Neural cell (in vitro differentiated cells): ENCODE results near the gene GTF2I. TPM values are rescaled to one million over a fixed set of nuclear protein-coding genes. Genes with fewer than 3 reads are reported as not detected.
A peak's percentile ranks its signal among the peaks of the same experiment; 100 is the strongest.
"Not testable (repeated sequence)": the region's sequence is repeated elsewhere in the genome, so short reads cannot be mapped to it uniquely, and the experiment has no call there.

Source experiments
- H2AFZ ChIP-seq: fragments of 200-600, 300-800 bp; sonication (generic), shearing (Covaris generic); 2 replicates; pipeline ENCODE4 v1.6.0; 2014; ENCODE audit warnings: low read depth, mild to moderate bottlenecking, antibody characterized with exemption, low read length, moderate library complexity
- H3F3A ChIP-seq: fragments of 200-600 bp; shearing (Covaris generic); 2 replicates; pipeline ENCODE4 v1.6.1; 2016; ENCODE audit warnings: mild to moderate bottlenecking, moderate library complexity, mixed read lengths, antibody characterized with exemption, low read length; ENCODE audit not compliant: insufficient read depth, poor library complexity, severe bottlenecking
- H3K27ac ChIP-seq: fragments of 200-600, 300-800 bp; sonication (generic), shearing (Covaris generic); 2 replicates; pipeline ENCODE4 v1.5.1; 2014; ENCODE audit warnings: mild to moderate bottlenecking, low read length, moderate library complexity
- H3K27me3 ChIP-seq: fragments of 300-800, 200-600 bp; sonication (generic), shearing (Covaris generic); 2 replicates; pipeline ENCODE4 v1.6.0; 2014; ENCODE audit warnings: mild to moderate bottlenecking, low read depth, low read length, moderate library complexity; ENCODE audit not compliant: insufficient read depth
- H3K36me3 ChIP-seq: fragments of 300-800, 200-600 bp; sonication (generic), shearing (Covaris generic); 2 replicates; pipeline ENCODE4 v1.5.1; 2014; ENCODE audit warnings: mild to moderate bottlenecking, antibody characterized with exemption, low read length, moderate library complexity; ENCODE audit not compliant: insufficient read depth
- H3K4me2 ChIP-seq: fragments of 300-800, 200-600 bp; sonication (generic), shearing (Covaris generic); 2 replicates; pipeline ENCODE4 v1.6.0; 2014; ENCODE audit warnings: mild to moderate bottlenecking, low read length
- H3K4me3 ChIP-seq: fragments of 300-800, 200-600 bp; sonication (generic), shearing (Covaris generic); 2 replicates; pipeline ENCODE4 v1.5.1; 2014; ENCODE audit warnings: mild to moderate bottlenecking, low read length, moderate library complexity
- H3K79me2 ChIP-seq: fragments of 200-600 bp; shearing (Covaris generic); replicated peaks from 2 replicates; pipeline ENCODE4 v1.6.0; 2014; ENCODE audit warnings: mild to moderate bottlenecking, low read length, moderate library complexity; ENCODE audit not compliant: insufficient read depth
- H3K9ac ChIP-seq: fragments of 300-800, 200-600 bp; sonication (generic), shearing (Covaris generic); 2 replicates; pipeline ENCODE4 v1.6.1; 2016; ENCODE audit warnings: mild to moderate bottlenecking, low read length, mixed read lengths
- H3K9me2 ChIP-seq: fragments of 200-600 bp; shearing (Covaris generic); 2 replicates; pipeline ENCODE4 v1.6.1; 2016; ENCODE audit warnings: mild to moderate bottlenecking, low read length, mixed read lengths; ENCODE audit not compliant: insufficient read depth
- H3K9me3 ChIP-seq: fragments of 200-600, 300-800 bp; sonication (generic), shearing (Covaris generic); 2 replicates; pipeline ENCODE4 v1.6.1; 2016; ENCODE audit warnings: mild to moderate bottlenecking, mixed run types, low read length, moderate library complexity, mixed read lengths
- H4K20me1 ChIP-seq: fragments of 200-600 bp; shearing (Covaris generic); 2 replicates; pipeline ENCODE4 v1.6.1; 2016; ENCODE audit warnings: mild to moderate bottlenecking, mixed run types; ENCODE audit not compliant: insufficient read depth
- polyA plus RNA-seq: library from polyadenylated mRNA; depleted of rRNA; stranded (reverse); fragments of >200 nt; gene quantifications from 2 replicates; pipeline ENCODE4 v1.2.3, GENCODE V29; 2014

GTF2I gene
- polyA plus RNA-seq, 1 donor from 2014 or later = 274 TPM

DNA sequence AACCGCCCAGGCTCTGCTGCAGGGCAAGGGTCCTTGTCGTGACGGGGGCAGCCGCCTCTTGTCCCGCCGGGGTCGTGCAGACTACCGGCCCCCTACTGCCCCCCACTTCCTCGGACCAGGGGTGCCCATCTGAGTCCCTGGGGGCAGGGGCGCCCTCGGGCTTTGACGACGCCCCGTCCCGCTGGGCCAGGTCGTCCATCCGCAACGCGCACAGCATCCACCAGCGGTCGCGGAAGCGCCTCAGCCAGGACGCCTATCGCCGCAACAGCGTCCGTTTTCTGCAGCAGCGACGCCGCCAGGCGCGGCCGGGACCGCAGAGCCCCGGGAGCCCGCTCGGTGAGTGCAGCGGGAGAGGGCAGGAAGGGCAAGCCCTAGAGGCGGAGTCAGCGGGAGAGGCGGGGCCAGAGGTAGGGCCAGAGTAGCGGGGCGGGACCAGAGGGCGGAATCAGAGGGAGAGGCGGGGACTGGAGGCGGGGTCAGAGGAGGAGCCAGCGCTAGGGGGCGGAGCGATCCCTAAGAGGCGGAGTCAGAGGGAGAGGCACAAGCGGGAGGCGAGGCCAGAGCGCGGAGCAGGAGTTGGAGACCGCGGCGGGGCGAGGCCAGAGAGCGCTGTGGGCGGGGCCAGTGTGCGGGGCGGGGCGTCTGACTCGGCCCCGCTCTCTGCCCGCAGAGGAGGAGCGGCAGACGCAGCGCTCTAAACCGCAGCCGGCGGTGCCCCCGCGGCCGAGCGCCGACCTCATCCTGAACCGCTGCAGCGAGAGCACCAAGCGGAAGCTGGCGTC lies 131.0 kb downstream of the GTF2I start:
- not testable (repeated sequence) for H3K79me2 ChIP-seq, H3F3A ChIP-seq, H4K20me1 ChIP-seq, H3K27me3 ChIP-seq, H3K36me3 ChIP-seq, H3K4me2 ChIP-seq, H3K9ac ChIP-seq, H3K27ac ChIP-seq, H3K9me2 ChIP-seq, H2AFZ ChIP-seq, H3K9me3 ChIP-seq
- peak overlapping the region; percentile 48 for H3K4me3 ChIP-seq

DNA sequence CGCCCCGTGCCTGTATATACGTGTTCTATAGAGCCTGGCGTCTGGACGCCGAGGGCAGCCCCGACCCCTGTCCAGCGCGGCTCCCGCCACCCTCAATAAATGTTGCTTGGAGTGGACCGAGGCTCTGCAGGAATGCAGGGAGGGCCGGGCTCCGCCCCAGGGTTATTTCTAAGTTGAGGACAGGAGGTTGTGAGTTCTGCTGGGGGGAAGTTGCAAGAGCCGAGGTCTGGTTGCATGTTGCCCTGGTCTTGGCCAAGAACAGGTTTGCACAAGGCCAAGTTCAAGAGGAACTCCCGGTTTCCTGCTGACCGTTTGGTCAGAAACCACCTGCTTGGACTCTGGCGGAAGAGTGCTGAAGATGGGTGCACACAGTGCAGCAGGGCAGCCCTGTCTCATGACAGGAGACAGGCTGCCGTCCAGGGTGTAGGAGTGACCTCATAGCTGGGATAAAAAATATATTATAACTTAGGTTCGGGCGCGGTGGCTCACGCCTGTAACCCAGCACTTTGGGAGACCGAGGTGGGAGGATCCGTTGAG lies 131.8 kb downstream of the GTF2I start:
- H3K9me3 ChIP-seq, H3K4me2 ChIP-seq, H3F3A ChIP-seq, H3K4me3 ChIP-seq, H3K27me3 ChIP-seq, H3K9me2 ChIP-seq, H4K20me1 ChIP-seq, H2AFZ ChIP-seq, H3K79me2 ChIP-seq, H3K27ac ChIP-seq, H3K36me3 ChIP-seq, H3K9ac ChIP-seq: not testable (repeated sequence)

DNA sequence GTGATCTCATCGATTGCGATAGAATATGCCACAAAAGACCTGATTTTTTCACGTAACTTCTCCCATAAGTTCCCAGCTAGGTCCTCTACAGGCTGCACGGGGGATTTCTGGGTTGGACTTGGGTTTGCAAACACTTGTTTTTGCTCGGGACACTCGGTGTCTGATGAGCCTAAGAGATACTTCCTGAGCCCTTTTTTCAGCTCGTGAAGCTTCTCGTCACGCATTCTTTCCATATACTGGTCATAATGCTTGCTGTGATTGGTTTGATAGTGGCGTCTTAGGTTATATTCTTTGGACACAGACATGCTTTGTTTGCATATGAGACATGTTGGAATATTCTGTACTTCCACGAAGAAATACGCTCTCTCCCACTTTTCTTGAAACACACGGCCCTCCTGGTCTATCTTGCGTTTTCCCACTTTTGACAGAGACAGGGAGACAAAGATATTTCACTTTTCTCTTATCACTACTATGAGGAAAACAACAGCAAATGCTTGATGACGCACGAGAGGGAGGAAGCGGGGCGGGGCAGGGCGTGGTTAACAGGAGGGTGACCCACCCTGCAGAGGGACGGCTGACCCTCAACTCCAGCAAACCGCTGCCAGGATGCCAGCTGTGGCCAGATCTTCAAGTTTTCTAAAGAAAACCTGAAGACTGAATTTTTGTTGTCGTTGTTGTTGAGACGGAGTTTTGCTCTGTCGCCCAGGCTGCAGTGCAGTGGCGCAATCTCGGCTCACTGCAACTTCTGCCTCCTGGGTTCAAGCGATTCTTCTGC lies 140.5 kb downstream of the GTF2I start:
- H3K27me3 ChIP-seq = not testable (repeated sequence)

DNA sequence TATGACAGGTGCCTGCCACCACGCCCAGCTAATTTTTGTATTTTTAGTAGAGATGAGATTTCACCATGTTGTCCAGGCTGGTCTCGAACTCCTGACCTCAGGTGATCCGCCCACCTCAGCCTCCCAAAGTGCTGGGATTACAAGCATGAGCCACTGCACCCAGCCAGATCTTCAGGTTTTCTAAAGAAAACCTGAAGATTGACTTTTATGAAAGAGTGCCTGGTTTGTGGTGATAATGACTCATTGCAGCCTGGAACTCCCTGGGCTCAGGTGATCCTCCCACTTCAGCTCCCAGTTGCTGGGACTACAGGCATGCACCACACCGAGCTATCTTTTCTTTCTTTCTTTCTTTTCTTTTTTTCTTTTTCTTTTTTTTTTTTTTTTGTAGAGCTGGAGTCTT lies 141.1 kb downstream of the GTF2I start:
- not testable (repeated sequence) for H3K9me3 ChIP-seq, H3F3A ChIP-seq, H3K9ac ChIP-seq, H3K36me3 ChIP-seq, H3K79me2 ChIP-seq, H3K27me3 ChIP-seq, H3K4me3 ChIP-seq, H3K9me2 ChIP-seq, H3K27ac ChIP-seq, H2AFZ ChIP-seq, H4K20me1 ChIP-seq, H3K4me2 ChIP-seq

More for the DNA sequence above, 140.5 kb downstream of the GTF2I start:
- not testable (repeated sequence) for H3K9ac ChIP-seq, H3K79me2 ChIP-seq, H2AFZ ChIP-seq, H4K20me1 ChIP-seq, H3K4me2 ChIP-seq, H3F3A ChIP-seq, H3K9me2 ChIP-seq, H3K36me3 ChIP-seq, H3K27ac ChIP-seq, H3K9me3 ChIP-seq, H3K4me3 ChIP-seq

Other genes with a start within 250 kb of the GTF2I start
- 26.7 and 31.9 TPM in 2 replicates for gene GTF2IRD1, start 203.8 kb upstream of the GTF2I start, polyA plus RNA-seq
- 0.70 TPM in 1 of 2 replicates, not detected in the other for gene NCF1, start 116.3 kb downstream of the GTF2I start, polyA plus RNA-seq
- gene GTF2IRD2, start 193.9 kb downstream of the GTF2I start, polyA plus RNA-seq = 17.7 and 19.9 TPM in 2 replicates